OCI-LY3 (cell line): ENCODE measurements around the gene NUDT4B.
"Not testable (repeated sequence)": the region's sequence is repeated elsewhere in the genome, so short reads cannot be mapped to it uniquely, and the experiment has no call there.

Source experiments
- CTCF ChIP-seq: fragments of 200-600, 300-600 bp; sonication (generic); IDR thresholded peaks from 2 replicates; pipeline ENCODE4 v1.5.1; 2014; ENCODE audit warnings: antibody characterized with exemption, low read length, low read depth
- EZH2phosphoT487 ChIP-seq: fragments of 200-600 bp; shearing (Covaris generic); IDR thresholded peaks from 2 replicates; pipeline ENCODE4 v1.6.1; 2018; ENCODE audit warnings: antibody characterized with exemption, mixed run types, low read depth

- TF ChIP-seq CTCF, EZH2phosphoT487: not testable (repeated sequence)
Measured at GRCh38 chr1:148727862-148728261, 20.7 kb upstream of the NUDT4B start.
